Endothelial cell of umbilical vein (primary cell): Measurements from ENCODE around the gene LONRF2. TPM values are rescaled to one million over a fixed set of nuclear protein-coding genes. Genes with fewer than 3 reads are reported as not detected.

ENCODE experiments used
- BruUV-seq: library from RNA; stranded (reverse); fragments of 400-500 nt; replicated peaks from 2 replicates; lab custom pipeline; 2021; lab: Mats Ljungman, UMichigan
- CTCF ChIA-PET: fragments of 300-600, 350-600 bp; sonication (Branson Sonifier 250); formaldehyde crosslinking; loops from one replicate; lab custom pipeline; 2021; ENCODE audit warnings: antibody characterized with exemption, inconsistent platforms; lab: Charles Lee
- POLR2A ChIA-PET: fragments of 300-600, 350-600 bp; sonication (Branson Sonifier 250); formaldehyde crosslinking; loops from one replicate; lab custom pipeline; 2021; ENCODE audit warnings: antibody characterized with exemption, inconsistent platforms; lab: Charles Lee
- DNase-seq: peaks from one replicate; pipeline ENCODE4 v3.0.0-alpha.2; 2011; ENCODE audit warnings: low read depth, low spot score
- FAIRE-seq: peaks from 2 replicates; lab custom pipeline; 2011; peaks lifted over from hg19 to GRCh38; lab: Jason Lieb, UNC
- H2AFZ ChIP-seq: 2 replicates; pipeline ENCODE4 v1.6.0; 2012; ENCODE audit warnings: low read depth, low read length, control low read depth, inconsistent platforms
- H3K27ac ChIP-seq: 2 replicates; pipeline ENCODE4 v1.5.1; 2011; ENCODE audit warnings: low read depth, mild to moderate bottlenecking, control low read depth, low read length, moderate library complexity; ENCODE audit not compliant: insufficient read depth
- H3K27me3 ChIP-seq, 2 experiments: 2 replicates each; pipeline versions ENCODE4 v1.6.0 to v1.6.1; 2011; ENCODE audit warnings: low read length in 2 of 2, mixed read lengths in 1 of 2; ENCODE audit not compliant: control insufficient read depth in 2 of 2, insufficient read depth in 2 of 2
- H3K36me3 ChIP-seq, 2 experiments: 2 replicates in 1 of 2; 3 replicates in 1 of 2; pipeline ENCODE4 v1.5.1; 2011; ENCODE audit warnings: low read length in 2 of 2, mild to moderate bottlenecking in 1 of 2, moderate library complexity in 1 of 2; ENCODE audit not compliant: control insufficient read depth in 2 of 2, insufficient read depth in 2 of 2; ENCODE audit errors: extremely low read depth in 1 of 2
- H3K4me1 ChIP-seq: 3 replicates; pipeline ENCODE4 v1.5.1; 2011; ENCODE audit warnings: mild to moderate bottlenecking, low read length; ENCODE audit not compliant: control insufficient read depth, insufficient read depth; ENCODE audit errors: extremely low read depth
- H3K4me2 ChIP-seq: 2 replicates; pipeline ENCODE4 v1.6.1; 2011; ENCODE audit warnings: low read length, control low read depth, mixed read lengths; ENCODE audit not compliant: insufficient read depth
- H3K4me3 ChIP-seq, 3 experiments: fragments of 200-600 bp in 1 of 3; sonication (generic), shearing (Covaris generic) in 1 of 3; replicated peaks in 1 of 3; 2 replicates each; pipeline ENCODE4 v1.5.1; 2011 to 2016; ENCODE audit warnings: control low read depth in 3 of 3, low read length in 3 of 3, mild to moderate bottlenecking in 2 of 3, inconsistent platforms in 1 of 3, low read depth in 1 of 3, moderate library complexity in 1 of 3; ENCODE audit not compliant: insufficient read depth in 1 of 3
- H3K79me2 ChIP-seq: 2 replicates; pipeline ENCODE4 v1.6.0; 2012; ENCODE audit warnings: low read length, inconsistent platforms; ENCODE audit not compliant: control insufficient read depth, insufficient read depth
- H3K9ac ChIP-seq: replicated peaks from 2 replicates; pipeline ENCODE3; 2011; ENCODE audit warnings: low read length, control low read depth; ENCODE audit not compliant: insufficient read depth; ENCODE audit errors: extremely low read depth
- H3K9me1 ChIP-seq: replicated peaks from 3 replicates; pipeline ENCODE4 v1.6.0; 2011; ENCODE audit warnings: mild to moderate bottlenecking, low read length; ENCODE audit not compliant: control insufficient read depth, insufficient read depth; ENCODE audit errors: extremely low read depth
- H3K9me3 ChIP-seq: replicated peaks from 2 replicates; pipeline ENCODE4 v1.5.1; 2012; ENCODE audit warnings: low read length, inconsistent platforms; ENCODE audit not compliant: control insufficient read depth, insufficient read depth
- H4K20me1 ChIP-seq: replicated peaks from 2 replicates; pipeline ENCODE3; 2011; ENCODE audit warnings: mild to moderate bottlenecking, low read length; ENCODE audit not compliant: control insufficient read depth, insufficient read depth; ENCODE audit errors: extremely low read depth
- EZH2 ChIP-seq: IDR thresholded peaks from 2 replicates; pipeline ENCODE4 v1.6.1; 2012; ENCODE audit warnings: borderline replicate concordance, low read depth, mild to moderate bottlenecking, moderate library complexity, low read length, inconsistent platforms; ENCODE audit not compliant: severe bottlenecking
- GATA2 ChIP-seq: IDR thresholded peaks from 2 replicates; pipeline ENCODE4 v1.7.0; 2011; ENCODE audit warnings: low read depth, mild to moderate bottlenecking, moderate library complexity, mixed read lengths, low read length; ENCODE audit not compliant: insufficient read length, insufficient read depth
- JUN ChIP-seq: IDR thresholded peaks from 2 replicates; pipeline ENCODE4 v1.6.1; 2011; ENCODE audit warnings: borderline replicate concordance, low read depth; ENCODE audit not compliant: insufficient read length, insufficient read depth
- MAX ChIP-seq: IDR thresholded peaks from 2 replicates; pipeline ENCODE4 v1.6.1; 2011; ENCODE audit not compliant: insufficient read depth, insufficient read length
- MYC ChIP-seq: IDR thresholded peaks from one replicate; pipeline ENCODE4 v1.6.1; 2011; ENCODE audit warnings: mild to moderate bottlenecking, low read depth, low read length
- dilution Hi-C: fragments of 300-500 bp; cut with MboI; formaldehyde crosslinking; loops from one replicate; pipeline ENCODE4 v1.15.0; 2019; ENCODE audit warnings: low sequenced_read_pairs; ENCODE audit not compliant: extremely low pct_ligation_motif_present
- intact Hi-C: fragments of 100-400 bp; cut with micrococcal nuclease; formaldehyde crosslinking; loops from one replicate; pipeline ENCODE4 v1.10.0; 2022
- polyA plus RNA-seq, 4 experiments: library from polyadenylated mRNA; depleted of rRNA in 3 of 4; stranded (reverse) in 3 of 4; unstranded in 1 of 4; fragments of >200 nt; gene quantifications; 2 replicates each; pipeline versions ENCODE4 v1.2.1 to v1.2.3, GENCODE V29; 2011 to 2012; ENCODE audit warnings: missing spikeins in 1 of 4
- total RNA-seq: library from RNA; stranded (reverse); gene quantifications from 2 replicates; pipeline ENCODE4 v1.2.3, GENCODE V29; 2021
- TF ChIP-seq, protein P1 (sequence below), 2 donors: IDR thresholded peaks; 1 replicate in 1 of 2; 2 replicates in 1 of 2; pipeline ENCODE4 v1.5.1; 2011; ENCODE audit warnings: low read length in 2 of 2, mild to moderate bottlenecking in 2 of 2, moderate library complexity in 2 of 2, control low read depth in 1 of 2, inconsistent platforms in 1 of 2, low read depth in 1 of 2; ENCODE audit not compliant: insufficient read depth in 1 of 2; ENCODE audit errors: extremely low read depth in 1 of 2

The LONRF2 gene
- total and polyA plus RNA-seq, 2 donors (not counting 3 experiments of a cell fraction or from before 2014, with no cell fraction given): 0.03 TPM; not detected in 1

DNA sequence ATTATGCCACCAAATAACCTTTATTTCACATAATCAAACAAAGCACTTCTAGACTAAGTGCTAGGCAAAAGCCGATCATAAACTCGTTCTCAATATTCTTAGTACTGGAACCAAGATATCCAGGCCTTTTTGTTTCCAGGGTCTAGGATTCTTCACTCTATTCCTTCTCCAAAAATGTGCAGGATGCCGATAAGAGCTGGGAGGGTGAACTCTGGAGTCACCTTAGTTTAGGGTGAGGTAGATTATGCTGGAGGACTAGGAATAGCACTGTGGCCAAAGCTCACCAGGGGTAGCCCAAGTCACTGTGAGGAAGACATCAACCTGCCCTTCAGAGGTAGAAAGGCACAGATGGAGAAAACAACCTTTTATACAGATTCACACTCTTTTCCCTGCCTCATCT is 37.3 kb downstream of the LONRF2 start:
- H3K27me3 ChIP-seq: peaks cover 3 to 16% of the 10 kb centered on the region in 2 experiments
- TF ChIP-seq JUN (no peak), EZH2 (no peak), MAX (no peak), MYC (no peak), GATA2 (no peak)
- TF ChIP-seq, protein P1, sequence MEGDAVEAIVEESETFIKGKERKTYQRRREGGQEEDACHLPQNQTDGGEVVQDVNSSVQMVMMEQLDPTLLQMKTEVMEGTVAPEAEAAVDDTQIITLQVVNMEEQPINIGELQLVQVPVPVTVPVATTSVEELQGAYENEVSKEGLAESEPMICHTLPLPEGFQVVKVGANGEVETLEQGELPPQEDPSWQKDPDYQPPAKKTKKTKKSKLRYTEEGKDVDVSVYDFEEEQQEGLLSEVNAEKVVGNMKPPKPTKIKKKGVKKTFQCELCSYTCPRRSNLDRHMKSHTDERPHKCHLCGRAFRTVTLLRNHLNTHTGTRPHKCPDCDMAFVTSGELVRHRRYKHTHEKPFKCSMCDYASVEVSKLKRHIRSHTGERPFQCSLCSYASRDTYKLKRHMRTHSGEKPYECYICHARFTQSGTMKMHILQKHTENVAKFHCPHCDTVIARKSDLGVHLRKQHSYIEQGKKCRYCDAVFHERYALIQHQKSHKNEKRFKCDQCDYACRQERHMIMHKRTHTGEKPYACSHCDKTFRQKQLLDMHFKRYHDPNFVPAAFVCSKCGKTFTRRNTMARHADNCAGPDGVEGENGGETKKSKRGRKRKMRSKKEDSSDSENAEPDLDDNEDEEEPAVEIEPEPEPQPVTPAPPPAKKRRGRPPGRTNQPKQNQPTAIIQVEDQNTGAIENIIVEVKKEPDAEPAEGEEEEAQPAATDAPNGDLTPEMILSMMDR (IDR thresholded peaks at IDR 0.05; ENCODE audit: extremely low read depth in 1 of 2, insufficient read depth in 1 of 2, low read depth in 1 of 2, low read length in 2 of 2): no peak
- no peak overlapping the region for H3K9ac ChIP-seq
- H3K4me2 ChIP-seq: no peak overlapping the region
- H3K9me3 ChIP-seq: no peaks in the 10 kb centered on the region
- dilution Hi-C loops: no loop called here
- FAIRE-seq (no peak), DNase-seq (no peak)
- H3K4me3 ChIP-seq: no peak overlapping the region
- no peaks in the 10 kb centered on the region for H3K9me1 ChIP-seq
- ChIA-PET CTCF (interaction anchor here (1.7 to 6.2 kb wide), 2 partner anchors 9 to 23 kb away, joined by 5 to 52 read pairs; no protein-coding TSS in a partner anchor), POLR2A (no interaction called here)
- intact Hi-C loops: no loop called here
- no peaks in the 10 kb centered on the region for H3K36me3 ChIP-seq
- no peaks in the 10 kb centered on the region for H3K79me2 ChIP-seq
- BruUV-seq: no TSS peak
- H4K20me1 ChIP-seq: no peaks in the 10 kb centered on the region
- H2AFZ ChIP-seq: no peak overlapping the region
- peaks cover 12% of the 10 kb centered on the region for H3K4me1 ChIP-seq
- no peak overlapping the region for H3K27ac ChIP-seq
